Keratinocyte (primary cell): Measurements from ENCODE around the gene LRFN3. TPM values are rescaled to one million over a fixed set of nuclear protein-coding genes. Genes with fewer than 3 reads are reported as not detected.
"Not testable (repeated sequence)": the region's sequence is repeated elsewhere in the genome, so short reads cannot be mapped to it uniquely, and the experiment has no call there.

Source experiments
- DNase-seq: peaks from one replicate; pipeline ENCODE4 v3.0.0-alpha.2; 2011; ENCODE audit warnings: low read depth, missing footprints, low spot score
- FAIRE-seq: peaks from 2 replicates; lab custom pipeline; 2011; peaks lifted over from hg19 to GRCh38; lab: Jason Lieb, UNC
- H2AFZ ChIP-seq: 2 replicates; pipeline ENCODE4 v1.6.0; 2012; ENCODE audit warnings: low read length, control low read depth, inconsistent platforms; ENCODE audit not compliant: control insufficient read depth
- H3K27ac ChIP-seq: 2 replicates; pipeline ENCODE4 v1.5.1; 2011; ENCODE audit warnings: low read length; ENCODE audit not compliant: control insufficient read depth, insufficient read depth
- H3K27me3 ChIP-seq: 3 replicates; pipeline ENCODE4 v1.6.0; 2011; ENCODE audit warnings: low read length; ENCODE audit not compliant: control insufficient read depth, insufficient read depth; ENCODE audit errors: extremely low read depth
- H3K36me3 ChIP-seq, 2 experiments: 2 replicates in 1 of 2; 3 replicates in 1 of 2; pipeline ENCODE4 v1.5.1; 2011; ENCODE audit warnings: low read length in 2 of 2, mild to moderate bottlenecking in 1 of 2; ENCODE audit not compliant: control insufficient read depth in 2 of 2, insufficient read depth in 2 of 2; ENCODE audit errors: extremely low read depth in 1 of 2
- H3K4me1 ChIP-seq: 3 replicates; pipeline ENCODE4 v1.5.1; 2011; ENCODE audit warnings: low read length; ENCODE audit not compliant: control insufficient read depth, insufficient read depth; ENCODE audit errors: extremely low read depth
- H3K4me2 ChIP-seq: 3 replicates; pipeline ENCODE4 v1.6.0; 2011; ENCODE audit warnings: low read depth, low read length; ENCODE audit not compliant: control insufficient read depth, insufficient read depth; ENCODE audit errors: extremely low read depth
- H3K4me3 ChIP-seq, 3 experiments: fragments of 200-600 bp in 1 of 3; sonication (generic) in 1 of 3; 2 replicates in 2 of 3; 3 replicates in 1 of 3; pipeline ENCODE4 v1.5.1; 2011 to 2016; ENCODE audit warnings: low read length in 3 of 3, mild to moderate bottlenecking in 3 of 3, control low read depth in 2 of 3, inconsistent platforms in 1 of 3, low read depth in 1 of 3, mixed read lengths in 1 of 3, mixed run types in 1 of 3, moderate library complexity in 1 of 3; ENCODE audit not compliant: control insufficient read depth in 2 of 3, insufficient read depth in 2 of 3; ENCODE audit errors: extremely low read depth in 1 of 3
- H3K79me2 ChIP-seq: 2 replicates; pipeline ENCODE4 v1.6.0; 2012; ENCODE audit warnings: low read length; ENCODE audit not compliant: control insufficient read depth, insufficient read depth
- H3K9ac ChIP-seq: 3 replicates; pipeline ENCODE4 v1.6.0; 2011; ENCODE audit warnings: low read length; ENCODE audit not compliant: control insufficient read depth, insufficient read depth; ENCODE audit errors: extremely low read depth
- H3K9me1 ChIP-seq: 3 replicates; pipeline ENCODE4 v1.6.0; 2011; ENCODE audit warnings: low read length; ENCODE audit not compliant: control insufficient read depth, insufficient read depth; ENCODE audit errors: extremely low read depth
- H3K9me3 ChIP-seq: 2 replicates; pipeline ENCODE4 v1.5.1; 2012; ENCODE audit warnings: low read depth, low read length; ENCODE audit not compliant: control insufficient read depth
- H4K20me1 ChIP-seq: 3 replicates; pipeline ENCODE4 v1.6.0; 2011; ENCODE audit warnings: low read length; ENCODE audit not compliant: control insufficient read depth, insufficient read depth; ENCODE audit errors: extremely low read depth
- CTCF ChIP-seq, 3 experiments: IDR thresholded peaks in 1 of 3; conservative IDR thresholded peaks in 1 of 3; optimal IDR thresholded peaks in 1 of 3; 2 replicates in 2 of 3; 3 replicates in 1 of 3; pipeline versions ENCODE3 to v1.5.1; 2011; ENCODE audit warnings: low read length in 3 of 3, mild to moderate bottlenecking in 3 of 3, moderate library complexity in 2 of 3, control low read depth in 1 of 3, inconsistent platforms in 1 of 3; ENCODE audit not compliant: insufficient read depth in 2 of 3; ENCODE audit errors: extremely low read depth in 1 of 3
- EZH2 ChIP-seq: IDR thresholded peaks from one replicate; pipeline ENCODE4 v1.6.1; 2012; ENCODE audit warnings: inconsistent platforms, mild to moderate bottlenecking, low read length, moderate library complexity
- dilution Hi-C: fragments of 300-500 bp; cut with MboI; formaldehyde crosslinking; loops from one replicate; pipeline ENCODE4 v1.7.0; 2020; ENCODE audit warnings: low sequenced_read_pairs; ENCODE audit not compliant: extremely low pct_ligation_motif_present
- polyA plus RNA-seq, 5 experiments: library from polyadenylated mRNA; depleted of rRNA in 3 of 5; stranded (reverse) in 3 of 5; stranded (forward) in 1 of 5; unstranded in 1 of 5; fragments of >200 nt; gene quantifications; 1 replicate in 1 of 5; 2 replicates in 3 of 5; 3 replicates in 1 of 5; pipeline versions ENCODE4 v1.2.1 to v1.2.3, GENCODE V29; 2011 to 2012; ENCODE audit warnings: missing spikeins in 2 of 5, low read depth in 1 of 5, low replicate concordance in 1 of 5

LRFN3 gene
- polyA plus RNA-seq, 1 donor (not counting 4 experiments of a cell fraction or from before 2014, with no cell fraction given) = 0.73 TPM

GRCh38 chr19:35978832-35979365 is 42.7 kb downstream of the LRFN3 start:
- Histone ChIP-seq H3K4me3 (no peak overlapping the region), H4K20me1 (no peaks in the 10 kb centered on the region), H3K27me3 (peaks cover 6% of the 10 kb centered on the region), H3K9me3 (no peaks in the 10 kb centered on the region), H3K36me3 (no peaks in the 10 kb centered on the region), H3K4me2 (no peak overlapping the region), H3K4me1 (no peaks in the 10 kb centered on the region), H3K9ac (no peak overlapping the region), H3K79me2 (no peaks in the 10 kb centered on the region), H3K27ac (no peak overlapping the region), H3K9me1 (no peaks in the 10 kb centered on the region), H2AFZ (no peak overlapping the region)
- dilution Hi-C loops = no loop called here
- TF ChIP-seq CTCF (optimal IDR thresholded peaks at IDR 0.05 in 1 of 3, IDR thresholded peaks at IDR 0.05 in 1 of 3, conservative IDR thresholded peaks at IDR 0.05 in 1 of 3; ENCODE audit: extremely low read depth in 1 of 3, insufficient read depth in 2 of 3, low read length in 3 of 3) = no peak
- TF ChIP-seq EZH2 = no peak
- no peak for FAIRE-seq
- DNase-seq = no peak

- H3K4me1 ChIP-seq, FAIRE-seq, H3K9me3 ChIP-seq, H3K9me1 ChIP-seq, dilution Hi-C loops, H3K27ac ChIP-seq, DNase-seq, H3K36me3 ChIP-seq, H3K79me2 ChIP-seq, H3K27me3 ChIP-seq, H3K4me2 ChIP-seq, H2AFZ ChIP-seq, H4K20me1 ChIP-seq, H3K4me3 ChIP-seq, H3K9ac ChIP-seq: not testable (repeated sequence)
These were observed 44.8 kb downstream of the LRFN3 start for GRCh38 chr19:35980997-35981396.

GRCh38 chr19:35983177-35983576 is 47.0 kb downstream of the LRFN3 start:
- TF ChIP-seq EZH2 (no peak), CTCF (optimal IDR thresholded peaks at IDR 0.05 in 1 of 3, IDR thresholded peaks at IDR 0.05 in 1 of 3, conservative IDR thresholded peaks at IDR 0.05 in 1 of 3; ENCODE audit: extremely low read depth in 1 of 3, insufficient read depth in 2 of 3, low read length in 3 of 3) (no peak)
- Histone ChIP-seq H3K27me3 (peaks cover 8% of the 10 kb centered on the region), H4K20me1 (no peaks in the 10 kb centered on the region), H3K9ac (no peak overlapping the region), H2AFZ (no peak overlapping the region), H3K36me3 (no peaks in the 10 kb centered on the region), H3K79me2 (no peaks in the 10 kb centered on the region), H3K4me2 (no peak overlapping the region), H3K9me3 (no peaks in the 10 kb centered on the region), H3K4me3 (no peak overlapping the region), H3K4me1 (no peaks in the 10 kb centered on the region), H3K27ac (no peak overlapping the region), H3K9me1 (no peaks in the 10 kb centered on the region)
- dilution Hi-C loops = no loop called here
- FAIRE-seq (no peak), DNase-seq (no peak)
